Measurements from ENCODE around the gene CHST15. TPM values are rescaled to one million over a fixed set of nuclear protein-coding genes. Genes with fewer than 3 reads are reported as not detected.

The CHST15 gene
- total and polyA plus RNA-seq, 2 of the 13 experiments (the other 11 are each of a cell fraction or from before 2014, with no cell fraction given): 1.4 to 94.7 TPM

DNA sequence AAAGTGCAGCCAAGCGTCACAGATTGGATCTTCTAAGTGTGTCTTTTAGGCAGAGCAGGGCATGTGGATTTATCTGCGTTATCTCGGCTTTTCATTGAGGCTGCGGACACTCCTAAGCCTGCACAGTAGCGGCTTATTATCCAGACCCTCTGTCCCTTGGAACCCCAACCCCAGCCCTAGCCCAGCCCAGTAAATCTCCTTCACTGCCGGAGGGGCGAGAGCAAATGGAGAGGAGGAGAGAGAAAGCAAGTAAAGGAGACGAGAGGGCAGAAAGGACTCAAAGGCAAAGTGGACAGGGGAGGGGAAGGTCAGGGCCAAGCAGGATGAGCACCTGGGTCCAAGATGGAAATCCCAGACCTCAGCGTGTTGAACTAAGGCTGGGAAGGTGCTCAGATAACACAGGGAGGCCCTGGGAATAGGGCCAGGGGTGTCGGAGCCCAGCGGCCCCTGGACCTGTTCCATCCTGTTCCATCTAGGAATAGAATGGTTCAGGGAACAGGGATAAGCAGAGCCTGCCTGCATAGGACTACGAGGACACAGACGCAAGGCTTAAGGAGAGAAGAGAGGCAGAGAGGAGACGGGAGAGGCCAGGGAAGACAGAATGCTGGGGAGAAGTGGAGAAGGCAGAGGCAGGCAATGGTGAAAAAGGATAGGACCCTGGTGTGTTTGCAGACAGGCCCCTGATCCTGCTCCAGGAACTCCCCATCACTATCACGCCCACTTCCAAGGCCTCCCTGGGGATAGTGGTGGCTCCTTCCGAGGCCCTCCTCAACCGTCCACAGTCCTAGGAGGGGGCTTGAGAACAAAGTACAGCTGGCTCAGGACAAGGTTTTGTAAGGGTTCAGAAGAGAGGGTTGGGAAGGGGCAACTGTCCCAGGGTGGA is 99.6 kb downstream of the CHST15 start:
- FAIRE-seq (no peak), ATAC-seq (peak; percentile 2; the same call in 2 of the 3 replicates), DNase-seq (ENCODE audit: low spot score) (no peak)
- Histone ChIP-seq H3K27ac (ENCODE audit: extremely low read length, insufficient read depth, low read length) (no peak overlapping the region), H3K4me3 (replicated peaks in 1 of 3; ENCODE audit: insufficient read depth in 1 of 3, low read depth in 2 of 3, low read length in 3 of 3) (peak overlapping the region in 1 of 3 experiments; percentile 54; a peak in 1 of 6 replicates), H3K4me2 (ENCODE audit: low read depth, low read length) (peak overlapping the region; percentile 74), H4K20me1 (ENCODE audit: insufficient read depth, low read length) (no peaks in the 10 kb centered on the region), H2AFZ (ENCODE audit: low read length) (no peak overlapping the region), H3K36me3 (replicated peaks in 1 of 2; ENCODE audit: control insufficient read depth in 1 of 2, insufficient read depth in 2 of 2, low read length in 2 of 2) (no peaks in the 10 kb centered on the region), H3K4me1 (ENCODE audit: insufficient read depth, low read length) (peaks cover 41% of the 10 kb centered on the region), H3K9ac (ENCODE audit: insufficient read depth, low read depth, low read length) (no peak overlapping the region), H3K79me2 (ENCODE audit: insufficient read depth, low read length) (no peaks in the 10 kb centered on the region), H3K9me3 (ENCODE audit: low read length) (no peaks in the 10 kb centered on the region), H3K27me3 (ENCODE audit: control insufficient read depth in 1 of 2, insufficient read depth in 2 of 2, low read length in 2 of 2) (peaks cover 3 to 9% of the 10 kb centered on the region in 2 experiments; a peak in 3 of 5 replicates)
- ChIA-PET POLR2A (interaction anchor here (1.3 kb wide), 1 partner anchor 395 kb away, joined by 6 read pairs; no protein-coding TSS in a partner anchor), CTCF (ENCODE audit: low intra/inter-chr PET ratio, low total read pairs) (interaction anchor here (1.6 to 2.8 kb wide), 2 partner anchors 396 to 410 kb away, joined by 8 to 35 read pairs; no protein-coding TSS in a partner anchor)
- intact Hi-C loops (cut with micrococcal nuclease; ENCODE audit: unreplicated experiment) (loop anchor here (1.0 to 10.0 kb wide), 4 partner anchors 161 to 396 kb away; no protein-coding TSS in a partner anchor), in situ Hi-C loops (cut with HindIII; ENCODE audit: extremely low pct_ligation_motif_present, low pct_unique_long_range_greater_than_20kb) (loop anchor here (25.0 kb wide), 1 partner anchor 269 kb away; no protein-coding TSS in a partner anchor)
- WGBS (ENCODE audit: low lambda C conversion rate): 26% methylated on average over 17 of the region's 17 CpGs
- BruUV-seq (replicated peaks): no TSS peak
- no peak for TF ChIP-seq PAWR (CRISPR knock-in tag; IDR thresholded peaks at IDR 0.05; ENCODE audit: borderline replicate concordance)
- TF ChIP-seq ONECUT2 (CRISPR knock-in tag; IDR thresholded peaks at IDR 0.05): no peak

GRCh38 chr10:123991611-123992570 is 101.5 kb downstream of the CHST15 start:
- FAIRE-seq: no peak
- BruUV-seq (replicated peaks): no TSS peak
- in situ Hi-C loops (cut with HindIII; ENCODE audit: extremely low pct_ligation_motif_present, low pct_unique_long_range_greater_than_20kb): loop anchor here (25.0 kb wide), 1 partner anchor 270 kb away; no protein-coding TSS in a partner anchor
- no peak for TF ChIP-seq TCF7L2 (IDR thresholded peaks at IDR 0.05; ENCODE audit: low read depth, low read length)
- no peak for TF ChIP-seq ZC3H4 (CRISPR knock-in tag; IDR thresholded peaks at IDR 0.05; ENCODE audit: borderline replicate concordance)
- TF ChIP-seq TRIM22 (IDR thresholded peaks at IDR 0.05): no peak
- no peak for TF ChIP-seq ZNF660 (CRISPR knock-in tag; IDR thresholded peaks at IDR 0.05; ENCODE audit: borderline replicate concordance, low read depth)
- TF ChIP-seq NFKB2 (CRISPR knock-in tag; IDR thresholded peaks at IDR 0.05; ENCODE audit: borderline replicate concordance): no peak
- no peak for TF ChIP-seq ZNF567 (CRISPR knock-in tag; IDR thresholded peaks at IDR 0.05; ENCODE audit: borderline replicate concordance)
- no peak for TF ChIP-seq GFI1 (CRISPR knock-in tag; IDR thresholded peaks at IDR 0.05; ENCODE audit: borderline replicate concordance)
- TF ChIP-seq, protein P1, sequence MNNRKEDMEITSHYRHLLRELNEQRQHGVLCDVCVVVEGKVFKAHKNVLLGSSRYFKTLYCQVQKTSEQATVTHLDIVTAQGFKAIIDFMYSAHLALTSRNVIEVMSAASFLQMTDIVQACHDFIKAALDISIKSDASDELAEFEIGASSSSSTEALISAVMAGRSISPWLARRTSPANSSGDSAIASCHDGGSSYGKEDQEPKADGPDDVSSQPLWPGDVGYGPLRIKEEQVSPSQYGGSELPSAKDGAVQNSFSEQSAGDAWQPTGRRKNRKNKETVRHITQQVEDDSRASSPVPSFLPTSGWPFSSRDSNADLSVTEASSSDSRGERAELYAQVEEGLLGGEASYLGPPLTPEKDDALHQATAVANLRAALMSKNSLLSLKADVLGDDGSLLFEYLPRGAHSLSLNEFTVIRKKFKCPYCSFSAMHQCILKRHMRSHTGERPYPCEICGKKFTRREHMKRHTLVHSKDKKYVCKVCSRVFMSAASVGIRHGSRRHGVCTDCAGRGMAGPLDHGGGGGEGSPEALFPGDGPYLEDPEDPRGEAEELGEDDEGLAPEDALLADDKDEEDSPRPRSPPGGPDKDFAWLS (CRISPR knock-in tag; IDR thresholded peaks at IDR 0.05; ENCODE audit: borderline replicate concordance): no peak
- no peak for TF ChIP-seq ZFP36L2 (CRISPR knock-in tag; IDR thresholded peaks at IDR 0.05)

More at GRCh38 chr10:123991611-123992570, 101.5 kb downstream of the CHST15 start:
- CTCF ChIA-PET (ENCODE audit: low intra/inter-chr PET ratio, low total read pairs): no interaction called here
- Histone ChIP-seq H3K4me1 (ENCODE audit: insufficient read depth, low read length) (peaks cover 29% of the 10 kb centered on the region), H3K36me3 (replicated peaks in 1 of 2; ENCODE audit: control insufficient read depth in 1 of 2, insufficient read depth in 2 of 2, low read length in 2 of 2) (no peaks in the 10 kb centered on the region), H3K9ac (ENCODE audit: insufficient read depth, low read depth, low read length) (no peak overlapping the region), H3K9me3 (ENCODE audit: low read length) (no peaks in the 10 kb centered on the region), H2AFZ (ENCODE audit: low read length) (no peak overlapping the region), H3K27me3 (ENCODE audit: control insufficient read depth in 1 of 2, insufficient read depth in 2 of 2, low read length in 2 of 2) (peaks cover 3 to 9% of the 10 kb centered on the region in 2 experiments; a peak in 3 of 5 replicates), H4K20me1 (ENCODE audit: insufficient read depth, low read length) (no peaks in the 10 kb centered on the region), H3K4me2 (ENCODE audit: low read depth, low read length) (no peak overlapping the region), H3K79me2 (ENCODE audit: insufficient read depth, low read length) (no peaks in the 10 kb centered on the region), H3K27ac (ENCODE audit: extremely low read length, insufficient read depth, low read length) (no peak overlapping the region), H3K4me3 (replicated peaks in 1 of 3; ENCODE audit: insufficient read depth in 1 of 3, low read depth in 2 of 3, low read length in 3 of 3) (no peak overlapping the region)
- WGBS (ENCODE audit: low lambda C conversion rate): 85% methylated on average over 77 of the region's 92 CpGs
- ATAC-seq (no peak), DNase-seq (ENCODE audit: low spot score) (no peak)
- intact Hi-C loops (cut with micrococcal nuclease; ENCODE audit: unreplicated experiment): loop anchor here (10.0 kb wide), 2 partner anchors 163 to 263 kb away; no protein-coding TSS in a partner anchor
- POLR2A ChIA-PET: no interaction called here

Data from HepG2 (cell line).